K562 (cell line): ENCODE data around the gene RNGTT. TPM values are rescaled to one million over a fixed set of nuclear protein-coding genes. Genes with fewer than 3 reads are reported as not detected.

Experiments used
- ATAC-seq: fragments of 200-7000 bp; cut with Tn5 transposase; 3 replicates; pipeline ENCODE4 v1.9.1; 2020; ENCODE audit warnings: moderate library complexity
- BruUV-seq: library from RNA; stranded (reverse); fragments of 400-500 nt; replicated peaks from 2 replicates; lab custom pipeline; 2021; lab: Mats Ljungman, UMichigan
- CTCF ChIA-PET: fragments of 300-600 bp; formaldehyde crosslinking; extraction: SDS; loops from one replicate; lab custom pipeline; 2021; ENCODE audit warnings: low intra/inter-chr PET ratio; lab: Yijun Ruan, JAX
- POLR2A ChIA-PET: fragments of 300-600, 350-650 bp; sonication (Branson Sonifier 250); formaldehyde crosslinking; extraction: SDS; loops from one replicate; lab custom pipeline; 2021; ENCODE audit warnings: antibody characterized with exemption, inconsistent platforms; lab: Yijun Ruan, JAX
- DNase-seq, 4 experiments: peaks; one replicate each; pipeline versions ENCODE4 v3.0.0 to v3.0.0-alpha.2; 2011 to 2018; ENCODE audit warnings: low spot score in 3 of 4, mixed read lengths in 3 of 4; ENCODE audit errors: extremely low read depth in 1 of 4
- FAIRE-seq: peaks from 2 replicates; lab custom pipeline; 2011; peaks lifted over from hg19 to GRCh38; lab: Jason Lieb, UNC
- H2AFZ ChIP-seq: 2 replicates; pipeline ENCODE4 v1.6.0; 2011; ENCODE audit warnings: low read depth, low read length, control low read depth, inconsistent platforms
- H3K27ac ChIP-seq: fragments of 200-600 bp; 3 replicates; pipeline ENCODE4 v1.8.0; 2011; ENCODE audit warnings: low read depth, mild to moderate bottlenecking, control low read depth, inconsistent platforms, low read length, moderate library complexity, mixed read lengths; ENCODE audit errors: extremely low read depth
- H3K27me3 ChIP-seq, 2 experiments: fragments of 300-600 bp in 1 of 2; 2 replicates in 1 of 2; 3 replicates in 1 of 2; pipeline versions ENCODE4 v1.6.0 to v1.8.0; 2011; ENCODE audit warnings: inconsistent platforms in 2 of 2, low read length in 2 of 2, mild to moderate bottlenecking in 1 of 2, mixed read lengths in 1 of 2, moderate library complexity in 1 of 2; ENCODE audit not compliant: control insufficient read depth in 2 of 2, insufficient read depth in 2 of 2
- H3K36me3 ChIP-seq: fragments of 300-600 bp; 3 replicates; pipeline ENCODE4 v1.8.0; 2011; ENCODE audit warnings: mild to moderate bottlenecking, low read length, inconsistent platforms; ENCODE audit not compliant: control insufficient read depth, insufficient read depth
- H3K4me1 ChIP-seq, 2 experiments: fragments of 200-600 bp in 1 of 2; replicated peaks in 1 of 2; 2 replicates in 1 of 2; 3 replicates in 1 of 2; pipeline versions ENCODE4 v1.5.1 to v1.8.0; 2011; ENCODE audit warnings: inconsistent platforms in 2 of 2, low read length in 2 of 2, mild to moderate bottlenecking in 1 of 2, mixed read lengths in 1 of 2, moderate library complexity in 1 of 2; ENCODE audit not compliant: control insufficient read depth in 2 of 2, insufficient read depth in 2 of 2
- H3K4me2 ChIP-seq: 2 replicates; pipeline ENCODE4 v1.6.1; 2011; ENCODE audit warnings: low read length, control low read depth, inconsistent platforms, mixed read lengths; ENCODE audit not compliant: insufficient read depth
- H3K4me3 ChIP-seq: fragments of 200-600 bp; sonication (generic), shearing (Covaris generic); 2 replicates; pipeline ENCODE4 v1.5.1; 2016; ENCODE audit warnings: control low read depth, inconsistent platforms
- H3K79me2 ChIP-seq: fragments of 200-600 bp; 3 replicates; pipeline ENCODE4 v1.8.0; 2011; ENCODE audit warnings: low read length, inconsistent platforms; ENCODE audit not compliant: control insufficient read depth, insufficient read depth
- H3K9ac ChIP-seq, 2 experiments: 2 replicates each; pipeline versions ENCODE4 v1.6.0 to v1.6.1; 2011; ENCODE audit warnings: low read depth in 2 of 2, low read length in 2 of 2, control low read depth in 1 of 2, inconsistent platforms in 1 of 2, mild to moderate bottlenecking in 1 of 2, mixed read lengths in 1 of 2; ENCODE audit not compliant: insufficient read depth in 1 of 2
- H3K9me1 ChIP-seq: one replicate; pipeline ENCODE4 v1.6.0; 2011; ENCODE audit warnings: inconsistent platforms, mild to moderate bottlenecking, low read length, moderate library complexity; ENCODE audit not compliant: control insufficient read depth, insufficient read depth
- H3K9me3 ChIP-seq: replicated peaks from 2 replicates; pipeline ENCODE4 v1.5.1; 2011; ENCODE audit warnings: low read depth, low read length, inconsistent platforms; ENCODE audit not compliant: control insufficient read depth, insufficient read depth
- H4K20me1 ChIP-seq: replicated peaks from 2 replicates; pipeline ENCODE4 v1.6.1; 2011; ENCODE audit warnings: low read length, inconsistent platforms, mixed read lengths; ENCODE audit not compliant: control insufficient read depth, insufficient read depth
- ARID1B ChIP-seq: fragments of 450-650 bp; IDR thresholded peaks from 2 replicates; pipeline ENCODE4 v1.6.1; 2016; ENCODE audit warnings: antibody characterized with exemption, mild to moderate bottlenecking, inconsistent platforms
- CTBP1 ChIP-seq: fragments of 450-650 bp; IDR thresholded peaks from 2 replicates; pipeline ENCODE4 v1.6.1; 2016; ENCODE audit warnings: borderline replicate concordance
- DMBX1 ChIP-seq: fragments of 250-450 bp; sonication (Bioruptor Pico); IDR thresholded peaks from 2 replicates; pipeline ENCODE4 v1.8.0; 2022; ENCODE audit warnings: inconsistent platforms, mild to moderate bottlenecking, moderate library complexity, borderline replicate concordance
- FOSL1 ChIP-seq: fragments of 200-800 bp; sonication (Bioruptor generic); conservative IDR thresholded peaks from 2 replicates; pipeline ENCODE4 v1.6.1; 2016; ENCODE audit warnings: missing genetic modification characterization, missing compliant biosample characterization
- FOXJ3 ChIP-seq: sonication (generic); formaldehyde crosslinking; IDR thresholded peaks from 2 replicates; pipeline ENCODE4 v1.4.0; 2020; ENCODE audit warnings: mild to moderate bottlenecking, missing genetic modification reagents
- HDAC1 ChIP-seq, 2 experiments: fragments of 450-650 bp; IDR thresholded peaks; 2 replicates each; pipeline ENCODE4 v1.6.1; 2016 to 2017; ENCODE audit warnings: inconsistent platforms in 1 of 2, mild to moderate bottlenecking in 1 of 2, moderate library complexity in 1 of 2
- HINFP ChIP-seq: fragments of 450-650 bp; conservative IDR thresholded peaks from 2 replicates; pipeline ENCODE4 v1.6.1; 2016; ENCODE audit warnings: missing genetic modification characterization, low read depth, mild to moderate bottlenecking, control low read depth, missing compliant biosample characterization
- MXI1 ChIP-seq: IDR thresholded peaks from 2 replicates; pipeline ENCODE4 v1.6.1; 2011; ENCODE audit warnings: low read depth, mild to moderate bottlenecking, improper control_type of control experiment, low read length
- NR2C2 ChIP-seq, 2 experiments: fragments of 200-800 bp in 1 of 2; sonication (Bioruptor generic) in 1 of 2; sonication (generic) in 1 of 2; formaldehyde crosslinking in 1 of 2; IDR thresholded peaks; 2 replicates each; pipeline versions ENCODE4 v1.6.1 to v1.8.0; 2016 to 2022; ENCODE audit warnings: mild to moderate bottlenecking in 1 of 2, missing compliant biosample characterization in 1 of 2, missing genetic modification characterization in 1 of 2, missing genetic modification reagents in 1 of 2
- PTRF ChIP-seq: fragments of 450-650 bp; IDR thresholded peaks from 2 replicates; pipeline ENCODE4 v1.6.1; 2016; ENCODE audit warnings: mild to moderate bottlenecking, missing genetic modification characterization, missing compliant biosample characterization
- RBBP5 ChIP-seq: fragments of 200-600 bp; sonication (generic); IDR thresholded peaks from 2 replicates; pipeline ENCODE4 v1.6.1; 2012; ENCODE audit warnings: borderline replicate concordance, mild to moderate bottlenecking, low read length, control low read depth, inconsistent platforms; ENCODE audit not compliant: insufficient read depth, poor library complexity, severe bottlenecking
- SMAD4 ChIP-seq: fragments of 250-450 bp; sonication (Bioruptor Pico); conservative IDR thresholded peaks from 2 replicates; pipeline ENCODE4 v1.8.0; 2021; ENCODE audit warnings: inconsistent platforms, mild to moderate bottlenecking, moderate library complexity
- ZNF197 ChIP-seq: fragments of 200-800 bp; sonication (Bioruptor generic); IDR thresholded peaks from 2 replicates; pipeline ENCODE4 v1.6.1; 2016; ENCODE audit warnings: low read depth, missing genetic modification characterization, missing compliant biosample characterization
- ZNF311 ChIP-seq: fragments of 250-450 bp; sonication (Bioruptor Pico); IDR thresholded peaks from 2 replicates; pipeline ENCODE4 v1.4.0; 2020; ENCODE audit warnings: mild to moderate bottlenecking, moderate library complexity
- ZNF592 ChIP-seq: fragments of 450-650 bp; IDR thresholded peaks from 2 replicates; pipeline ENCODE4 v1.6.1; 2017; ENCODE audit warnings: antibody characterized with exemption, mild to moderate bottlenecking
- ZNF644 ChIP-seq: fragments of 200-800 bp; sonication (Bioruptor generic); IDR thresholded peaks from 2 replicates; pipeline ENCODE4 v1.6.1; 2016; ENCODE audit warnings: low read depth, missing genetic modification characterization, missing compliant biosample characterization
- WGBS: fragments of 100-300 bp; shearing (Covaris generic); methylation state at CpG from one replicate; pipeline ENCODE4 v1.1.6; 2016; ENCODE audit warnings: low coverage, mixed read lengths; ENCODE audit not compliant: insufficient coverage; ENCODE audit errors: missing lambda C conversion rate; 5-methylcytosine and 5-hydroxymethylcytosine counted together
- in situ Hi-C: fragments of 300-500 bp; cut with MboI; formaldehyde crosslinking; loops from 4 replicates; pipeline ENCODE4 v1.15.0; 2018; ENCODE audit warnings: inconsistent platforms, mixed read lengths
- intact Hi-C: fragments of 100-400 bp; cut with micrococcal nuclease; formaldehyde crosslinking; loops from 2 replicates; pipeline ENCODE4 v1.14.2; 2022
- polyA plus RNA-seq, 8 experiments: library from polyadenylated mRNA; depleted of rRNA in 4 of 8; stranded (reverse) in 5 of 8; unstranded in 3 of 8; fragments of >200 nt; fragmentation: Nextera tagmentation in 2 of 8; fragmentation: Illumina TruSeq in 1 of 8; extraction: Ambion mirVana in 2 of 8; extraction: Trizol in 1 of 8; gene quantifications; 2 replicates each; pipeline versions ENCODE4 v1.2.1 to v1.2.3, GENCODE V29; 2011 to 2014; ENCODE audit warnings: inconsistent platforms in 1 of 8, missing spikeins in 1 of 8
- total RNA-seq, 7 experiments: library from RNA; depleted of rRNA in 6 of 7; stranded (reverse); fragments of >200 nt in 6 of 7; fragmentation: Illumina TruSeq in 2 of 7; extraction: Trizol in 2 of 7; gene quantifications; 2 replicates each; pipeline versions ENCODE4 v1.2.1 to v1.2.3, GENCODE V29; 2011 to 2021; ENCODE audit warnings: low replicate concordance in 1 of 7

Gene RNGTT
- total and polyA plus RNA-seq, 9 of the 15 experiments (the other 6 are each of a cell fraction or from before 2014, with no cell fraction given) = 6.1 to 31.7 (median 19.5) TPM

- 11% methylated on average over 1 of the region's 1 CpG for WGBS
- Histone ChIP-seq H3K4me2 (no peak overlapping the region), H3K9me3 (no peaks in the 10 kb centered on the region), H3K27ac (no peak overlapping the region), H3K36me3 (peaks cover 3% of the 10 kb centered on the region; the same call in 2 of the 3 replicates), H3K27me3 (no peaks in the 10 kb centered on the region), H3K4me1 (no peaks in the 10 kb centered on the region), H3K79me2 (peaks cover 30% of the 10 kb centered on the region; the same call in 2 of the 3 replicates), H3K9me1 (no peaks in the 10 kb centered on the region), H3K4me3 (no peak overlapping the region), H2AFZ (no peak overlapping the region), H3K9ac (no peak overlapping the region), H4K20me1 (peaks cover 4% of the 10 kb centered on the region; the same call in 1 of the 2 replicates)
- in situ Hi-C loops = no loop called here
- no peak for FAIRE-seq
- DNase-seq = peak in 1 of 4 experiments; percentile 10
- POLR2A ChIA-PET = no interaction called here
- intact Hi-C loops = no loop called here
- BruUV-seq = no TSS peak
- no peak; the same call in 2 of the 3 replicates for ATAC-seq
- CTCF ChIA-PET = no interaction called here
- TF ChIP-seq RBBP5 (no peak), ZNF311 (CRISPR knock-in tag) (peak; percentile 37; the same call in 1 of the 2 replicates), MXI1 (no peak), NR2C2 (CRISPR knock-in tag; IDR thresholded peaks at IDR 0.05) (no peak), NR2C2 (tag; IDR thresholded peaks at IDR 0.05) (no peak), HDAC1 (IDR thresholded peaks at IDR 0.05) (no peak), FOXJ3 (CRISPR knock-in tag) (no peak), ZNF197 (peak; percentile 58; the same call in 1 of the 2 replicates), ARID1B (0 out of 2 replicates have a peak, but pooled peaks have one; percentile 8), HINFP (tag) (0 out of 2 replicates have a peak, but pooled peaks have one; percentile 31), PTRF (tag) (0 out of 2 replicates have a peak, but pooled peaks have one; percentile 59), FOSL1 (no peak), SMAD4 (CRISPR knock-in tag) (peak; percentile 43; the same call in 1 of the 2 replicates), CTBP1 (no peak), ZNF644 (tag) (0 out of 2 replicates have a peak, but pooled peaks have one; percentile 40), DMBX1 (peak; percentile 72; the same call in 1 of the 2 replicates), ZNF592 (peak; percentile 58; the same call in 1 of the 2 replicates)
Measured at GRCh38 chr6:88916615-88917208, 46.7 kb downstream of the RNGTT start.
